OCI-LY1 (cell line): Measurements from ENCODE around the gene PRSS1.

Experiments used
- H2AFZ ChIP-seq: fragments of 200-600 bp; sonication (generic), shearing (Covaris generic); 2 replicates; pipeline ENCODE4 v1.6.0; 2014; ENCODE audit warnings: antibody characterized with exemption, mild to moderate bottlenecking, low read length
- H3F3A ChIP-seq: fragments of 200-600 bp; sonication (generic), shearing (Covaris generic); 2 replicates; pipeline ENCODE4 v1.6.0; 2014; ENCODE audit warnings: mild to moderate bottlenecking, antibody characterized with exemption, low read length, moderate library complexity; ENCODE audit not compliant: insufficient read depth
- H3K27ac ChIP-seq: fragments of 200-600 bp; sonication (generic); 2 replicates; pipeline ENCODE4 v1.5.1; 2014; ENCODE audit warnings: low read length, mixed run types, mild to moderate bottlenecking, low read depth; ENCODE audit not compliant: poor library complexity, severe bottlenecking
- H3K27me3 ChIP-seq: fragments of 200-600 bp; sonication (generic); 2 replicates; pipeline ENCODE4 v1.6.0; 2014; ENCODE audit warnings: antibody characterized with exemption, mild to moderate bottlenecking, low read length, moderate library complexity; ENCODE audit not compliant: insufficient read depth
- H3K36me3 ChIP-seq: fragments of 200-600 bp; sonication (generic); 2 replicates; pipeline ENCODE4 v1.6.1; 2014; ENCODE audit warnings: mild to moderate bottlenecking, antibody characterized with exemption, low read length, moderate library complexity, mixed read lengths; ENCODE audit not compliant: insufficient read depth
- H3K4me1 ChIP-seq: fragments of 200-600 bp; sonication (generic); 2 replicates; pipeline ENCODE4 v1.5.1; 2014; ENCODE audit warnings: mild to moderate bottlenecking, low read length, moderate library complexity; ENCODE audit not compliant: insufficient read depth, severe bottlenecking
- H3K4me2 ChIP-seq: fragments of 200-600 bp; sonication (generic), shearing (Covaris generic); 2 replicates; pipeline ENCODE4 v1.6.1; 2014; ENCODE audit warnings: low read length
- H3K4me3 ChIP-seq: fragments of 200-600 bp; sonication (generic); 2 replicates; pipeline ENCODE4 v1.5.1; 2014; ENCODE audit warnings: low read length, low read depth, mild to moderate bottlenecking, mixed read lengths; ENCODE audit not compliant: poor library complexity, severe bottlenecking
- H3K79me2 ChIP-seq: fragments of 200-600 bp; shearing (Covaris generic); 2 replicates; pipeline ENCODE4 v1.6.1; 2016; ENCODE audit warnings: mixed run types, low read length, mixed read lengths; ENCODE audit not compliant: insufficient read depth
- H3K9ac ChIP-seq: fragments of 200-600 bp; sonication (generic), shearing (Covaris generic); 2 replicates; pipeline ENCODE4 v1.6.1; 2014; ENCODE audit warnings: mild to moderate bottlenecking, low read length, mixed read lengths
- H3K9me2 ChIP-seq: fragments of 200-600 bp; sonication (generic), shearing (Covaris generic); 2 replicates; pipeline ENCODE4 v1.6.1; 2014; ENCODE audit warnings: low read depth, mild to moderate bottlenecking, low read length, mixed read lengths
- H3K9me3 ChIP-seq: fragments of 200-600 bp; shearing (Covaris generic); 2 replicates; pipeline ENCODE4 v1.6.1; 2014; ENCODE audit warnings: low read length, mixed read lengths
- H4K20me1 ChIP-seq: fragments of 200-600 bp; sonication (generic), shearing (Covaris generic); 2 replicates; pipeline ENCODE4 v1.6.0; 2016; ENCODE audit warnings: mild to moderate bottlenecking, low read length; ENCODE audit not compliant: insufficient read depth
- EZH2 ChIP-seq: fragments of 200-600 bp; sonication (generic), shearing (Covaris generic); IDR thresholded peaks from 2 replicates; pipeline ENCODE4 v1.8.0; 2017; ENCODE audit warnings: borderline replicate concordance, mixed run types, mild to moderate bottlenecking, antibody characterized with exemption, low read length, moderate library complexity, mixed read lengths
- TF ChIP-seq, protein P1 (sequence below): fragments of 200-600 bp; sonication (generic), shearing (Covaris generic); IDR thresholded peaks from 2 replicates; pipeline ENCODE4 v1.5.1; 2017; ENCODE audit warnings: mild to moderate bottlenecking, antibody characterized with exemption, low read length, moderate library complexity, mixed read lengths

The PRSS1 gene

DNA sequence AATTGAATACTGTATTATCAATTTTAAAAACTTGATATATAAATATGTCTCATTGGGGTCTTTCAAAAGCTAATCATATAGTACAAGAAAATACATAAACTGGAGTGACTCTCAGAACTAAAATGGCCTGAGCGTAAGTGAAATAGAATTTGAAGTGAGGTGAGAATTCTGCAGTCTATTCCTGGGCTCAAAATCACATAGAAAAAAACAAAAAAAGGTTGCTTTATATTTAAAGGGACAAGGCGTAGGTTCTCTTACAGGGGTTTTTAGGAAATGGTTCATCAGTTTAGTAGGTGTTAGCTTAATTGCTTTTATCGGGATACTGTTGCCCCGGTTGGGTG is 36.7 kb upstream of the PRSS1 start:
- no peak overlapping the region for H3K9ac ChIP-seq
- H3K9me3 ChIP-seq, result no peaks in the 10 kb centered on the region
- TF ChIP-seq, protein P1, sequence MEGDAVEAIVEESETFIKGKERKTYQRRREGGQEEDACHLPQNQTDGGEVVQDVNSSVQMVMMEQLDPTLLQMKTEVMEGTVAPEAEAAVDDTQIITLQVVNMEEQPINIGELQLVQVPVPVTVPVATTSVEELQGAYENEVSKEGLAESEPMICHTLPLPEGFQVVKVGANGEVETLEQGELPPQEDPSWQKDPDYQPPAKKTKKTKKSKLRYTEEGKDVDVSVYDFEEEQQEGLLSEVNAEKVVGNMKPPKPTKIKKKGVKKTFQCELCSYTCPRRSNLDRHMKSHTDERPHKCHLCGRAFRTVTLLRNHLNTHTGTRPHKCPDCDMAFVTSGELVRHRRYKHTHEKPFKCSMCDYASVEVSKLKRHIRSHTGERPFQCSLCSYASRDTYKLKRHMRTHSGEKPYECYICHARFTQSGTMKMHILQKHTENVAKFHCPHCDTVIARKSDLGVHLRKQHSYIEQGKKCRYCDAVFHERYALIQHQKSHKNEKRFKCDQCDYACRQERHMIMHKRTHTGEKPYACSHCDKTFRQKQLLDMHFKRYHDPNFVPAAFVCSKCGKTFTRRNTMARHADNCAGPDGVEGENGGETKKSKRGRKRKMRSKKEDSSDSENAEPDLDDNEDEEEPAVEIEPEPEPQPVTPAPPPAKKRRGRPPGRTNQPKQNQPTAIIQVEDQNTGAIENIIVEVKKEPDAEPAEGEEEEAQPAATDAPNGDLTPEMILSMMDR, result no peak; the same call in 1 of the 2 replicates
- no peak for TF ChIP-seq EZH2
- no peaks in the 10 kb centered on the region for H3K4me1 ChIP-seq
- no peak overlapping the region for H3K27ac ChIP-seq
- no peaks in the 10 kb centered on the region for H4K20me1 ChIP-seq
- H3K4me3 ChIP-seq, result no peak overlapping the region
- H3K4me2 ChIP-seq, result no peak overlapping the region
- no peaks in the 10 kb centered on the region for H3F3A ChIP-seq
- no peak overlapping the region for H2AFZ ChIP-seq
- H3K27me3 ChIP-seq, result no peaks in the 10 kb centered on the region
- no peaks in the 10 kb centered on the region for H3K9me2 ChIP-seq
- no peaks in the 10 kb centered on the region for H3K79me2 ChIP-seq
- H3K36me3 ChIP-seq, result no peaks in the 10 kb centered on the region

DNA sequence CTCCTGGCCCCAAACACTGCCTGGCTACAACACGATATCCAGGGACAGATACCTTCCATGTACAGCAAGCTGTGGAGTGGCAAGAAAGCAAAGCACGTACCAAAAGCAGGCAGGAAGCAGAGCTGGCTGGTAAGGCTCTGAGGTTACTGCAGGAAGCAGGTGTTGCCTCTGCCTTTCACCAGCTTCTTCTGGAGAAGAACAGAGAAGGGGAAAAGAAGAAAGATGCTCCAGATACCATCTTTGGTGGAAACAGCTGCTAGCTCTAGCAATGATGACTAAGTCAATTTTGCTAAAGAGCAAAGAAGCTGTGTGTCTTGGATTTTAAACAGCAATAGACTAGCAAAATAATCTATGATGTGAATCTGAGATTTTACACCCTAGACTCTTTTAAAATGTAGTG is 34.9 kb upstream of the PRSS1 start:
- H3K4me1 ChIP-seq, result no peaks in the 10 kb centered on the region
- no peak overlapping the region for H2AFZ ChIP-seq
- no peak overlapping the region for H3K4me2 ChIP-seq
- no peak overlapping the region for H3K4me3 ChIP-seq
- no peaks in the 10 kb centered on the region for H3K9me3 ChIP-seq
- H3F3A ChIP-seq, result no peaks in the 10 kb centered on the region
- no peaks in the 10 kb centered on the region for H3K79me2 ChIP-seq
- no peaks in the 10 kb centered on the region for H3K9me2 ChIP-seq
- H3K27ac ChIP-seq, result no peak overlapping the region
- no peak overlapping the region for H3K9ac ChIP-seq
- no peaks in the 10 kb centered on the region for H4K20me1 ChIP-seq
- H3K36me3 ChIP-seq, result no peaks in the 10 kb centered on the region
- no peak for TF ChIP-seq EZH2
- TF ChIP-seq, protein P1, result no peak
- H3K27me3 ChIP-seq, result no peaks in the 10 kb centered on the region

DNA sequence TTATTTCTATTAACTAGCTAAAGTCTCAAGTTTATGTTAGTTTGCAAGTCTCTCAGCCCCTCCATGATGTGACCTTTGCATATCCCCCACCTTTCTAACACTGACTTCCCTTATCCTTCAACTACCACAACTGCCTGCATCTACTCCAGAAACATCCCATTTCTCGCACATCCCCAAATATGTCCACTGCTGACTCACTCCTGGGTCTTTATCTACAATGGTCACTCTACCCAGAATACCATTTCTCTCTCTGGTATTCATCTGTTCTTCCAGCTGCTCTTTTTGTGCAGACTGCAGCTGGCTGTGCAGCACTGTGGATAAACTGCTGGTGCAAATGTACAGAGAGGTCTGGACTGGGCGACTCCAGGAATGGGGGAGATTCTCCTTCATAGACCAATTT is 32.7 kb upstream of the PRSS1 start:
- no peak overlapping the region for H2AFZ ChIP-seq
- TF ChIP-seq, protein P1, result no peak
- no peak for TF ChIP-seq EZH2

More for the DNA sequence above, 32.7 kb upstream of the PRSS1 start:
- H3K9me3 ChIP-seq, result no peaks in the 10 kb centered on the region
- no peaks in the 10 kb centered on the region for H3K27me3 ChIP-seq
- H3K27ac ChIP-seq, result no peak overlapping the region
- H3F3A ChIP-seq, result no peaks in the 10 kb centered on the region
- no peak overlapping the region for H3K9ac ChIP-seq
- H3K79me2 ChIP-seq, result no peaks in the 10 kb centered on the region
- H3K9me2 ChIP-seq, result no peaks in the 10 kb centered on the region
- H3K4me3 ChIP-seq, result no peak overlapping the region
- H4K20me1 ChIP-seq, result 0 out of 2 replicates have a peak, but pooled peaks cover 3% of the 10 kb centered on the region
- H3K4me1 ChIP-seq, result no peaks in the 10 kb centered on the region
- H3K36me3 ChIP-seq, result no peaks in the 10 kb centered on the region
- no peak overlapping the region for H3K4me2 ChIP-seq
